H1 (cell line): ENCODE measurements around the gene WDR74. TPM values are rescaled to one million over a fixed set of nuclear protein-coding genes. Genes with fewer than 3 reads are reported as not detected.

Experiments used
- CREB1 ChIP-seq: IDR thresholded peaks from 2 replicates; pipeline ENCODE4 v1.6.1; 2012; ENCODE audit warnings: inconsistent platforms
- CTBP2 ChIP-seq: IDR thresholded peaks from 2 replicates; pipeline ENCODE4 v1.7.0; 2011; ENCODE audit warnings: borderline replicate concordance, mild to moderate bottlenecking, moderate library complexity, mixed read lengths, low read length; ENCODE audit not compliant: insufficient read depth, insufficient read length
- SP4 ChIP-seq: IDR thresholded peaks from 2 replicates; pipeline ENCODE4 v1.6.1; 2012; ENCODE audit warnings: low read length, inconsistent platforms
- polyA plus RNA-seq, 7 experiments: library from polyadenylated mRNA; depleted of rRNA in 3 of 7; stranded (reverse) in 5 of 7; unstranded in 2 of 7; fragments of >200 nt in 5 of 7; fragments of 200-250 nt in 2 of 7; gene quantifications; 1 replicate in 5 of 7; 2 replicates in 1 of 7; 4 replicates in 1 of 7; pipeline versions ENCODE4 v1.2.1 to v1.2.3, GENCODE V29; 2011 to 2013; ENCODE audit warnings: missing spikeins in 2 of 7, mixed read lengths in 2 of 7
- total RNA-seq: library from RNA; stranded (reverse); fragmentation: NEBNext Ultra II Directional; extraction: Animal tissue kit (Norgen Biotek cat#: 25700); gene quantifications from 2 replicates; pipeline ENCODE4 v1.2.1, GENCODE V29; 2021

The WDR74 gene
- total and polyA plus RNA-seq, 2 of the 8 experiments (the other 6 are each of a cell fraction or from before 2014, with no cell fraction given), result 93.6 to 97.0 TPM

- TF ChIP-seq CREB1 (no peak), SP4 (no peak), CTBP2 (no peak)
Observed at GRCh38 chr11:62799486-62799885, 39.9 kb downstream of the WDR74 start (continued).
